H7 (cell line): Measurements from ENCODE around the gene MME. TPM values are rescaled to one million over a fixed set of nuclear protein-coding genes. Genes with fewer than 3 reads are reported as not detected.

Experiments used
- DNase-seq: peaks from one replicate; pipeline ENCODE4 v3.0.0; 2012
- H3K27me3 ChIP-seq: 2 replicates; pipeline ENCODE4 v1.6.0; 2011; ENCODE audit warnings: mild to moderate bottlenecking, low read length; ENCODE audit not compliant: control insufficient read depth, insufficient read depth
- H3K36me3 ChIP-seq: replicated peaks from 2 replicates; pipeline ENCODE4 v1.5.1; 2011; ENCODE audit warnings: low read length; ENCODE audit not compliant: control insufficient read depth, insufficient read depth
- H3K4me3 ChIP-seq: 2 replicates; pipeline ENCODE4 v1.5.1; 2011; ENCODE audit warnings: low read depth, mild to moderate bottlenecking, control low read depth, low read length, moderate library complexity; ENCODE audit not compliant: insufficient read depth
- total RNA-seq: library from RNA; depleted of rRNA; stranded (reverse); fragments of >200 nt; shearing (Covaris generic); gene quantifications from 2 replicates; pipeline ENCODE4 v1.2.3, GENCODE V29; 2014; rRNA removed

The MME gene
- 2.8 and 4.8 TPM in 2 replicates for total RNA-seq

GRCh38 chr3:155079746-155080487, at the start of gene MME:
Gene MME (plus strand): TSS chr3:155080319. CDS start chr3:155084168, 3,849 bp downstream.
- H3K4me3 ChIP-seq = peak within 1 kb of the TSS; percentile 81
- H3K36me3 ChIP-seq = no peaks in the 10 kb centered on the region
- peak; percentile 84 for DNase-seq
- H3K27me3 ChIP-seq = peaks cover 9% of the 10 kb centered on the region; the same call in 1 of the 2 replicates

- DNase-seq = no peak
- Histone ChIP-seq H3K4me3 (no peak overlapping the region), H3K36me3 (no peaks in the 10 kb centered on the region)
These were observed 48.9 kb upstream of the MME start for GRCh38 chr3:155031186-155031585.

GRCh38 chr3:155032918-155033317, 47.2 kb upstream of the MME start:
- no peak for DNase-seq
- Histone ChIP-seq H3K4me3 (no peak overlapping the region), H3K27me3 (no peaks in the 10 kb centered on the region), H3K36me3 (no peaks in the 10 kb centered on the region)

More at GRCh38 chr3:155031186-155031585, 48.9 kb upstream of the MME start:
- H3K27me3 ChIP-seq = no peaks in the 10 kb centered on the region

- Histone ChIP-seq H3K27me3 (no peaks in the 10 kb centered on the region), H3K4me3 (no peak overlapping the region), H3K36me3 (no peaks in the 10 kb centered on the region)
- DNase-seq = no peak
These were observed 45.3 kb upstream of the MME start for GRCh38 chr3:155034786-155035185.

GRCh38 chr3:155035553-155035952, 44.6 kb upstream of the MME start:
- DNase-seq = no peak
- Histone ChIP-seq H3K4me3 (no peak overlapping the region), H3K36me3 (no peaks in the 10 kb centered on the region), H3K27me3 (no peaks in the 10 kb centered on the region)

GRCh38 chr3:155037508-155038202, 42.5 kb upstream of the MME start:
- Histone ChIP-seq H3K36me3 (no peaks in the 10 kb centered on the region), H3K4me3 (no peak overlapping the region), H3K27me3 (no peaks in the 10 kb centered on the region)
- no peak for DNase-seq

GRCh38 chr3:155038203-155038554, 41.9 kb upstream of the MME start:
- DNase-seq = no peak

GRCh38 chr3:155046935-155047334, 33.2 kb upstream of the MME start:
- Histone ChIP-seq H3K36me3 (no peaks in the 10 kb centered on the region), H3K4me3 (no peak overlapping the region), H3K27me3 (no peaks in the 10 kb centered on the region)
- no peak for DNase-seq

More at GRCh38 chr3:155038203-155038554, 41.9 kb upstream of the MME start:
- no peaks in the 10 kb centered on the region for H3K36me3 ChIP-seq
- no peaks in the 10 kb centered on the region for H3K27me3 ChIP-seq
- no peak overlapping the region for H3K4me3 ChIP-seq

- no peaks in the 10 kb centered on the region for H3K36me3 ChIP-seq
- DNase-seq = no peak
- H3K27me3 ChIP-seq = no peaks in the 10 kb centered on the region
- H3K4me3 ChIP-seq = no peak overlapping the region
These were observed 32.4 kb upstream of the MME start for GRCh38 chr3:155047672-155048071.

GRCh38 chr3:155049959-155050358, 30.2 kb upstream of the MME start:
- no peak for DNase-seq

GRCh38 chr3:155052470-155052869, 27.6 kb upstream of the MME start:
- no peaks in the 10 kb centered on the region for H3K36me3 ChIP-seq
- no peak for DNase-seq
- H3K27me3 ChIP-seq = no peaks in the 10 kb centered on the region
- H3K4me3 ChIP-seq = no peak overlapping the region

More at GRCh38 chr3:155049959-155050358, 30.2 kb upstream of the MME start:
- Histone ChIP-seq H3K4me3 (no peak overlapping the region), H3K27me3 (no peaks in the 10 kb centered on the region), H3K36me3 (no peaks in the 10 kb centered on the region)

- no peaks in the 10 kb centered on the region for H3K36me3 ChIP-seq
- no peaks in the 10 kb centered on the region for H3K27me3 ChIP-seq
- no peak overlapping the region for H3K4me3 ChIP-seq
- no peak for DNase-seq
These were observed 26.4 kb upstream of the MME start for GRCh38 chr3:155053756-155054155.

GRCh38 chr3:155064920-155065319, 15.2 kb upstream of the MME start:
- no peaks in the 10 kb centered on the region for H3K36me3 ChIP-seq
- no peak for DNase-seq
- H3K4me3 ChIP-seq = no peak overlapping the region
- no peaks in the 10 kb centered on the region for H3K27me3 ChIP-seq

GRCh38 chr3:155065537-155065936, 14.6 kb upstream of the MME start:
- no peaks in the 10 kb centered on the region for H3K27me3 ChIP-seq
- no peaks in the 10 kb centered on the region for H3K36me3 ChIP-seq
- no peak for DNase-seq
- H3K4me3 ChIP-seq = no peak overlapping the region

GRCh38 chr3:155069729-155070128, 10.4 kb upstream of the MME start:
- Histone ChIP-seq H3K36me3 (no peaks in the 10 kb centered on the region), H3K4me3 (no peak overlapping the region), H3K27me3 (no peaks in the 10 kb centered on the region)
- DNase-seq = no peak
